Breast epithelium (tissue), 3 donors: Measurements from ENCODE around the gene RANBP17.

Experiments
- CTCF ChIP-seq, 3 donors: fragments of 450-650 bp; IDR thresholded peaks; one replicate each; pipeline ENCODE4 v1.5.1; 2016 to 2017; ENCODE audit warnings: antibody characterized with exemption in 3 of 3, mild to moderate bottlenecking in 3 of 3, moderate library complexity in 3 of 3
- POLR2A ChIP-seq: fragments of 450-650 bp; IDR thresholded peaks from one replicate; pipeline ENCODE4 v1.6.1; 2016; ENCODE audit warnings: antibody characterized with exemption, mild to moderate bottlenecking, moderate library complexity

GRCh38 chr5:171166766-171167165, 304.9 kb downstream of the RANBP17 start:
- no peak for TF ChIP-seq POLR2A
- no peak for TF ChIP-seq CTCF (IDR thresholded peaks at IDR 0.05)
